Osteoblast (primary cell): ENCODE measurements around the gene DUSP7. TPM values are rescaled to one million over a fixed set of nuclear protein-coding genes. Genes with fewer than 3 reads are reported as not detected.

ENCODE experiments used
- DNase-seq: peaks from one replicate; pipeline ENCODE4 v3.0.0; 2011; ENCODE audit warnings: low spot score, mixed read lengths; ENCODE audit not compliant: insufficient read length; ENCODE audit errors: missing footprints
- H2AFZ ChIP-seq: 2 replicates; pipeline ENCODE4 v1.6.0; 2011; ENCODE audit warnings: mild to moderate bottlenecking, low read length
- H3K27ac ChIP-seq: 2 replicates; pipeline ENCODE4 v1.5.1; 2011; ENCODE audit warnings: mild to moderate bottlenecking, low read depth, low read length, moderate library complexity
- H3K27me3 ChIP-seq: 2 replicates; pipeline ENCODE4 v1.6.0; 2012; ENCODE audit warnings: mild to moderate bottlenecking, control low read depth, inconsistent platforms, low read length, moderate library complexity; ENCODE audit not compliant: insufficient read depth
- H3K36me3 ChIP-seq: 2 replicates; pipeline ENCODE4 v1.5.1; 2011; ENCODE audit warnings: mild to moderate bottlenecking, low read length, control low read depth, moderate library complexity; ENCODE audit not compliant: insufficient read depth
- H3K4me1 ChIP-seq: 2 replicates; pipeline ENCODE4 v1.5.1; 2011; ENCODE audit warnings: mild to moderate bottlenecking, low read length, control low read depth, moderate library complexity; ENCODE audit not compliant: insufficient read depth
- H3K4me2 ChIP-seq: 2 replicates; pipeline ENCODE4 v1.6.0; 2011; ENCODE audit warnings: mild to moderate bottlenecking, low read length; ENCODE audit not compliant: insufficient read depth
- H3K4me3 ChIP-seq: fragments of 200-600 bp; sonication (generic); 3 replicates; pipeline ENCODE4 v1.5.1; 2012; ENCODE audit warnings: mild to moderate bottlenecking, low read length, inconsistent platforms; ENCODE audit not compliant: insufficient read depth
- H3K79me2 ChIP-seq: 2 replicates; pipeline ENCODE4 v1.6.0; 2012; ENCODE audit warnings: mild to moderate bottlenecking, low read length, control low read depth, inconsistent platforms; ENCODE audit not compliant: insufficient read depth
- H3K9me3 ChIP-seq: 2 replicates; pipeline ENCODE4 v1.5.1; 2011; ENCODE audit warnings: low read depth, low read length, control low read depth
- H4K20me1 ChIP-seq: 2 replicates; pipeline ENCODE4 v1.6.0; 2012; ENCODE audit warnings: mild to moderate bottlenecking, low read length, control low read depth; ENCODE audit not compliant: insufficient read depth
- CTCF ChIP-seq: IDR thresholded peaks from 2 replicates; pipeline ENCODE4 v1.5.1; 2011; ENCODE audit warnings: mild to moderate bottlenecking, low read depth, low read length, moderate library complexity; ENCODE audit errors: extremely low read depth
- total RNA-seq: library from RNA; depleted of rRNA; stranded (reverse); fragments of >200 nt; gene quantifications from 2 replicates; pipeline ENCODE4 v1.2.3, GENCODE V29; 2012

DUSP7 gene
- total RNA-seq, 1 donor: 12.7 TPM

GRCh38 chr3:52063026-52063723 is 6.8 kb upstream of the DUSP7 start:
- Histone ChIP-seq H3K79me2 (no peaks in the 10 kb centered on the region), H3K4me3 (no peak overlapping the region), H3K4me2 (no peak overlapping the region), H3K27me3 (no peaks in the 10 kb centered on the region), H3K27ac (peak overlapping the region; percentile 11), H3K4me1 (peaks cover 5% of the 10 kb centered on the region), H3K36me3 (no peaks in the 10 kb centered on the region), H2AFZ (no peak overlapping the region), H4K20me1 (no peaks in the 10 kb centered on the region), H3K9me3 (no peaks in the 10 kb centered on the region)
- TF ChIP-seq CTCF: no peak
- DNase-seq: no peak

DNA sequence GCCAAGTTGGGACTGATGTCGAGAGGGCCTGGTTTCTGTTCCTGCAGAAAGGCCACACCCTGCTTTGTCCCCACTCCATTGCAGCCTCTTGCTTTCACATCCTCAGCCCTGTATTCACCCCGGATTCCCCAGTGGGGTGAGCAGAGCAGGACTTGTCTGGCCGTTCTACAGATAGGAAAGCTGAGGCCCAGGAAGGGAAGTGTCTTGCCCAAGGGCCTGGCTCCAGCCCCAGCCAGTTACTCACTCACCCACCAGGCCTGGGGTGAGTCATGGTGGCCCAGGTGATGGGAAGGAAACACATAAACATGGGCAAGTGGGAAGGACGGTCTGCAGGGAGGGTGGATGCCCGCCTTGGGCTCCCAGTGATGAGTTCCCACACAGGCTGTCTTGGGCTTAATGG is 6.1 kb upstream of the DUSP7 start:
- Histone ChIP-seq H2AFZ (no peak overlapping the region), H3K27me3 (no peaks in the 10 kb centered on the region), H3K9me3 (no peaks in the 10 kb centered on the region), H4K20me1 (no peaks in the 10 kb centered on the region), H3K4me2 (no peak overlapping the region), H3K79me2 (no peaks in the 10 kb centered on the region), H3K27ac (peak overlapping the region; percentile 11), H3K4me3 (no peak overlapping the region), H3K36me3 (no peaks in the 10 kb centered on the region), H3K4me1 (peaks cover 10% of the 10 kb centered on the region)
- TF ChIP-seq CTCF: no peak
- peak; percentile 99 for DNase-seq

- TF ChIP-seq CTCF: no peak
- Histone ChIP-seq H2AFZ (no peak overlapping the region), H3K27ac (no peak overlapping the region), H4K20me1 (no peaks in the 10 kb centered on the region), H3K9me3 (no peaks in the 10 kb centered on the region), H3K4me1 (peaks cover 15% of the 10 kb centered on the region), H3K27me3 (no peaks in the 10 kb centered on the region), H3K36me3 (no peaks in the 10 kb centered on the region), H3K79me2 (peaks cover 6% of the 10 kb centered on the region), H3K4me3 (no peak overlapping the region), H3K4me2 (no peak overlapping the region)
- no peak for DNase-seq
These were observed 4.9 kb upstream of the DUSP7 start for GRCh38 chr3:52061121-52061910.

DNA sequence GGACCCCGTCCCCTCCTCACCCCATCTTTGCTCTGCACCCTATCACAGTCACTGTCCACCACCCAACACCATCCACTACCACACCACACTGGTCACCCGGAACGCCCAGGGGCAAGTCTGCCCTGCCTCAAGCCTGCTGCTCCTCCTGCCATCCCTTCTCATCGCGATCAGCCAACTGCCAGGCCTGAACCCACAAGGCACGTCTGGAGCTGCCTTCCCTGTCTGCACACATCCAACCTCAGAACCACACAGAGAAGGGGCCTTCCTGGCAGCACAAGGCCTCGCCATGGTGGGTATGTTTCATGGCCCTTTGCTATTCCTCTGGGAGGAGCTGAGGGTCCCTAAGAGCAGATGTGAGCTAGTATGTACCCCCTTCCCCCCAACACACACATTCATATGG is 3.4 kb upstream of the DUSP7 start:
- Histone ChIP-seq H3K27ac (no peak overlapping the region), H3K4me3 (no peak overlapping the region), H3K9me3 (no peaks in the 10 kb centered on the region), H3K79me2 (peaks cover 18% of the 10 kb centered on the region), H2AFZ (no peak overlapping the region), H3K27me3 (no peaks in the 10 kb centered on the region), H3K36me3 (no peaks in the 10 kb centered on the region), H3K4me1 (peaks cover 15% of the 10 kb centered on the region), H3K4me2 (no peak overlapping the region), H4K20me1 (peaks cover under 1% of the 10 kb centered on the region)
- DNase-seq: no peak
- no peak for TF ChIP-seq CTCF
